Neuron (in vitro differentiated cells): Measurements from ENCODE around the gene C9orf153.
"Not testable (repeated sequence)": the region's sequence is repeated elsewhere in the genome, so short reads cannot be mapped to it uniquely, and the experiment has no call there.

ENCODE experiments used
- H2AFZ ChIP-seq: one replicate; pipeline ENCODE4 v1.6.1; 2013; ENCODE audit warnings: low read depth, mild to moderate bottlenecking, inconsistent platforms, low read length, moderate library complexity
- H3K27me3 ChIP-seq: one replicate; pipeline ENCODE4 v1.6.1; 2013; ENCODE audit warnings: low read length; ENCODE audit not compliant: insufficient read depth
- H3K36me3 ChIP-seq: one replicate; pipeline ENCODE4 v1.6.1; 2013; ENCODE audit warnings: low read length; ENCODE audit not compliant: insufficient read depth
- H3K4me1 ChIP-seq: one replicate; pipeline ENCODE4 v1.6.1; 2013; ENCODE audit warnings: low read length; ENCODE audit not compliant: insufficient read depth
- H3K4me3 ChIP-seq: 2 replicates; pipeline ENCODE4 v1.5.1; 2013; ENCODE audit warnings: mild to moderate bottlenecking, low read length, moderate library complexity
- H3K9me3 ChIP-seq: one replicate; pipeline ENCODE4 v1.6.1; 2013; ENCODE audit warnings: low read length

Gene C9orf153

DNA sequence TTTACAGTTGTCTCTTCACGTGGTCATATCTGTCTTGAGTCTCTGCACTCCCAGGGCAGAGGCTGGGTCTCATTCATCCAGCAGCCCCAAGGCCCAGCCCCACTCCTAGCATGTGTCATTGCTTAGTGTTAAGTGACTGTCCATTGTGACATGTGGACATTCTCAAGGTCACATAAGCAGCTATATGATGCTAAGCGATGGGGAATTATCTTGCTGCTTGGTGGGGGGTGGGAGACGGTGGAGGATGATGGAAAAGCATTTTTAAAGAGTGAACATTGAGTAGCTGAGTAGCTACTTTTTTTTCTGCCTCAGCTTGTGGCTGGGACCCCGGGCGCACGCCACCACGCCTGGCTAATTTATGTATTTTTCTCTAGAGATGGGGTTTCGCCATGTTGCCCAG, at the start of gene C9orf153:
C9orf153 (minus strand) TSS at position 101 of the 400 bp plus-strand sequence. CDS start 30,054 bp downstream, outside the sequence.
- Histone ChIP-seq H3K4me1 (peaks cover 23% of the 10 kb centered on the region), H2AFZ (no peak within 1 kb of the TSS), H3K36me3 (peaks cover 7% of the 10 kb centered on the region), H3K4me3 (no peak within 1 kb of the TSS), H3K9me3 (no peaks in the 10 kb centered on the region), H3K27me3 (no peaks in the 10 kb centered on the region)

DNA sequence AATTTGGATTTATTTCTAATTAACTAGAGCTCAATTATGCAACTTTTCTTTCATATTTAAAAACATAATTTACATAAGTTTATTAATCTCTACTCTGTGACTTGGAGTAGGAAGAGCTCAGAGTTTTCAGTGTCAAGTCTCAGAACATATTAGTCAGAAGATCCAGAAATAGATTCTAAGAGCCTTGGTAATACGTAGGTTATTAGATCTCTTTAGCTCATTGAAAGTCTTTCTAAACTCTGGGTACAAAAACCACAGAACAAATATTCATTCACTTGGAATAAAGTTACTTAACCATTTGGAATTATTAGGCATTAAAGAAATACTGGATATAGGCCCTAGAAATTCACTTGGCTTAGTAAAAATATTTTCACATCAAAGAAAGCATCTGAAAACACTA, 49.2 kb upstream of the C9orf153 start:
- Histone ChIP-seq H2AFZ (no peak overlapping the region), H3K9me3 (peaks cover 2% of the 10 kb centered on the region), H3K27me3 (no peaks in the 10 kb centered on the region), H3K4me1 (no peaks in the 10 kb centered on the region), H3K4me3 (no peak overlapping the region), H3K36me3 (peaks cover 59% of the 10 kb centered on the region)

DNA sequence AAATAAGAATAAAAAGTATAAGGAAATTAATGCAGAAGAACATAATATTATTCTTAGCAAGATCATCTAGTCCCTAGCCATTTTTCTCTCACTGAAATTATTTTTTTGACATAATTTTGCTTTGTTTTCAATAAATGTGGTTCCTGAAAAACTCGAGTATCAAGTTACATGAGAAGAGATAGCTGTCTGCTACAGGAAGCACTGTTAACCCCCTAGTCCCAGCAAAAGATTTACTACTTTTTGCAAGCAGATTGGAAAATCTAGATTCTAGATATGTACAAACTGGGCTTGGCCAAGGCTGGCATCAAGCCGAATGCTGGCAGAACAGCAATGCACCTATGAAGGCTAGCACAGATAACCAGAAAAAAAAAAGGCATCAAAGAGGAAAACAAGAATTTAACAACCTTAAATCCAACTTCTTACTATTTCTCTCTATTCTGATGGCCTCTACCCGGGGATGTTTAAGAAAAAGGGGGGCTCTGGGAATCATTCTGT, 44.8 kb upstream of the C9orf153 start:
- no peaks in the 10 kb centered on the region for H3K9me3 ChIP-seq
- H3K4me3 ChIP-seq: no peak overlapping the region
- H2AFZ ChIP-seq: no peak overlapping the region
- no peaks in the 10 kb centered on the region for H3K4me1 ChIP-seq
- H3K27me3 ChIP-seq: no peaks in the 10 kb centered on the region
- H3K36me3 ChIP-seq: peaks cover 66% of the 10 kb centered on the region

DNA sequence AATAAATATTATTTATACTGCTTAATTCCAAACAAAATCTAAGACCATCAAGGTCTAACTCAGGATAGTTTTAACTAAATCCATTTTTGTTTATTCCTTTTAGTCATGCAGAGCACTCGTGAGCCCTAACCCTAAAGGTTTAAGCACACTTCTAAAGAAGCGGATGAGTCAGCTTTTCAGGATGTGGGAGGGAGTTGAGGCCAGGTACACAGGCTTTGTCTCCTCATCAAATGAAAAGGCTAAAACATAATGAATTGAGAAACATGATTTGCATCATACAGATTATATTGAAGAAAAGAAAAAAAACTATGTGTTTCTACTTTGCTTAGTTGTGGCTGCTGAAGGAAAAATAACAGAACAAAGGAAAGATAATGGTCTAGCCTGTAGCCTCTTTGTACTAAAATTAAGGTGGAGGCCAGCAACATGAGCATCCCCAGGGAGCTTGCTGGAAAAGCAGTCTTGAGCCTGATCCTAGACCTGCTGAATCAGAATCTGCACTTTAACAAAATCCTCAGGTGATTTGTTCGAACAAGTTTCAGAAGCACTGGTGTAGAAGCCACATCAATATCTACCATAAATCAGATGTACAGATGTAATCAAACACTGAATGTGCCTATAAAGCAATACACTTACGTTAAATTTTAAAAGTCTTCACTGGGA, 44.0 kb upstream of the C9orf153 start:
- Histone ChIP-seq H3K4me1 (no peaks in the 10 kb centered on the region), H2AFZ (no peak overlapping the region), H3K4me3 (no peak overlapping the region), H3K36me3 (peaks cover 74% of the 10 kb centered on the region), H3K27me3 (no peaks in the 10 kb centered on the region), H3K9me3 (no peaks in the 10 kb centered on the region)

DNA sequence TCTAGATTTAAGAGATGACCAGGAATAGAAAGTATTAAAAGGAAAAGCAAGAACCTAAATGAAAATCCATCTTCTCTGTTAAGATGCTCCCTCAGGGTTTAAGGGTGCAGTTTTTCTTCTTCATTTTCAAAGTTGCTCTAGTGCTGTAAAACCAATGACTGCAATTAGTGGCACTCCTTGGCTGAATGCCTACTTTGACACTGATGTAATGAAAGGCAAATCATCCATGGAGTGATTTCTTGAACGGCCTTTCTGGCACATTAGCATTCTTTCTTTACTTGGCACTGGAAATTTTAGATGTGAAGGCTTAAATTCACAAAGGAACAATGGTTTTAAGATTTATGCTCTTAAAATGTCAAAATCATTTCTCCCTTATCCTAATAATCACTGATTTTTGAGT, 42.2 kb upstream of the C9orf153 start:
- no peaks in the 10 kb centered on the region for H3K4me1 ChIP-seq
- peaks cover 64% of the 10 kb centered on the region for H3K36me3 ChIP-seq
- no peaks in the 10 kb centered on the region for H3K27me3 ChIP-seq

DNA sequence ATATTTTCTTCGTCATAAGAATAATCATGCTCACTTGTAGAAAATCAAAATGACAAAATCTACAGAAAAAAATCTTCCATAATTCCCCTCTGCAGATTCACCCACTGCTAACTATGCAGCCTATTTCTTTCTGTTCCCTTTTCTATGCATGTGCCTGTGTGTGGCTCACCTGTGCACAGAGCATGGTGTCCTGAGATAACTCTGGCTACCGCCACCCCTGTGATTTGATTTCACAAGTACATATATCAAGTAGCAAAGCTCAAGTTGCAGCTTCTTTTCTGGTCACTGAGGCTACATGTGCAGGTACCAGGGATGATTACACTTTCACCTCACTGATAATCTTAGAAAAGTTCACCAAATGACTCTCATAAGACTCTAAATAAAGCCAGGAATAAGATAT, 41.2 kb upstream of the C9orf153 start:
- Histone ChIP-seq H3K4me1 (no peaks in the 10 kb centered on the region), H3K27me3 (no peaks in the 10 kb centered on the region), H3K9me3 (no peaks in the 10 kb centered on the region), H3K36me3 (peaks cover 64% of the 10 kb centered on the region), H3K4me3 (no peak overlapping the region), H2AFZ (no peak overlapping the region)

More for the DNA sequence above, 42.2 kb upstream of the C9orf153 start:
- Histone ChIP-seq H3K4me3 (no peak overlapping the region), H3K9me3 (no peaks in the 10 kb centered on the region), H2AFZ (no peak overlapping the region)

DNA sequence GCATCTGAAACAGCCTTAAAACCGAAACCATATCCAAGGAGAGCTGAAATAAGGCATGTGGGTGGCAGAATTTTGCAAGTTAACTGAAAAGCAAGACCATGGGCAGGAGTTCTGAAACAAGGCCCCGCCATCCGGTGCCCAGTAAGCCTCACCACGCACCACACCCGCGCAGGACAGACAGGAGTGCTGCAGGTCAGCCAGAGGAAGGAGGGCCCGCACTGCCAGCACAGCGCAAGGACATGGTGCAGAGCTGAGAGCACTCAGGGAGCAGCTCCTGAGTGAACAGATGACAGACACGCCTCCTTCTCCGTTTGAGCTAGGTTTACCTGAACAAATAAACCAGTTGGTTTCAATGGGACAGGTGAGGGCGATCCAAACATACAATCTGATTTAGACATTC, 39.4 kb upstream of the C9orf153 start:
- no peaks in the 10 kb centered on the region for H3K27me3 ChIP-seq
- H3K9me3 ChIP-seq: no peaks in the 10 kb centered on the region
- H2AFZ ChIP-seq: no peak overlapping the region
- H3K4me3 ChIP-seq: no peak overlapping the region
- H3K4me1 ChIP-seq: no peaks in the 10 kb centered on the region
- H3K36me3 ChIP-seq: peaks cover 54% of the 10 kb centered on the region

DNA sequence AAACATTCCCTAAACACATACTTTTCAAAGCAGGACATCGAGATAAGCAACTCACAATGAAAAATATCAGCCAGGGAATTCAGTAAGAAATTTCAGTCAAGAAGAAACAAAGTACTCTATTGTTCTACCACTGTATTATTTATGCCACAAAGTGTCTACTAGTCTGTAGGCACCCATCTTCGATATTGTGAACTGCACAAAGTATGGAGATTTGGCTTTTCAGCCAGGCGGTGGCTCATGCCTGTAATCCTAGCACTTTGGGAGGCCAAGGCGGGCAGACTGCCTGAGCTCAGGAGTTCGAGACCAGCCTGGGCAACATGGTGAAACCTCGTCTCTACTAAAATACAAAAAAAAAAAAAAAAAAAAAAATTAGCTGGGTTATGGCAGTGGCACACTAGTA, 30.9 kb upstream of the C9orf153 start:
- H3K36me3 ChIP-seq, H2AFZ ChIP-seq: not testable (repeated sequence)

DNA sequence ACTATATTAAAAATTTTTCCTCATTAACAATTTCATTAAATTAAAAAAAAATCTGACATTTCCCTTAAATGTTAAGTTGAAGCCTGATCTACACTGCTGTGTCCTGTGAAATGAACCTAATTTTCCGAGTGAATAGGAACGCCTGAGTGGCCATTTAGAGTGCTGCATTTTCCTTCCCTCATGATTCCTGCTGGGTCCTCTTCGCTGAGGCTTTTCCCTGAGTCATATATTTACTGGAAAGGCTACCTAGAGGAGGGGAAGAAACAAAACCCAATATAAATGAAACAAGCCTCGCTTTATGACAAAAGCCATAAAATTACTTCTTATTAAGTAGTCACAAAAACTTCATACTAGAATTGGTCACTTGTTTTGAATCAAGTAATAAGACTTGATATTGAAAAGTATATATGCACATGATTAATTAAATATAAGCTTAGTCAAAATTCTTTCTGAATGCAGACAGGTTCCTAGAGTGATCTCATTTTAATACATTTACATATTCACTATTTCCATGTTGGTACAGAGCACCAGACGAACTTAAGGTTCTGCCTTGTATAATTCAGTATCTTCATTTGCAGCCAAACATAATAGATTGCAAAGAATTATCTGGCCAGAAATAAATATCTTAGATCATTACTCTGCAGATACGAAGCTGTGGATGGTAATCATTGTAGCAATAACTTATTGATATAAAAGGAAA, 29.2 kb upstream of the C9orf153 start:
- H3K27me3 ChIP-seq: no peaks in the 10 kb centered on the region
- H3K4me3 ChIP-seq: no peak overlapping the region
- peaks cover 5% of the 10 kb centered on the region for H3K36me3 ChIP-seq
- H3K4me1 ChIP-seq: peaks cover 25% of the 10 kb centered on the region
- no peaks in the 10 kb centered on the region for H3K9me3 ChIP-seq
- H2AFZ ChIP-seq: no peak overlapping the region

More for the DNA sequence above, 30.9 kb upstream of the C9orf153 start:
- peaks cover 25% of the 10 kb centered on the region for H3K4me1 ChIP-seq
- not testable (repeated sequence) for H3K4me3 ChIP-seq, H3K27me3 ChIP-seq, H3K9me3 ChIP-seq

DNA sequence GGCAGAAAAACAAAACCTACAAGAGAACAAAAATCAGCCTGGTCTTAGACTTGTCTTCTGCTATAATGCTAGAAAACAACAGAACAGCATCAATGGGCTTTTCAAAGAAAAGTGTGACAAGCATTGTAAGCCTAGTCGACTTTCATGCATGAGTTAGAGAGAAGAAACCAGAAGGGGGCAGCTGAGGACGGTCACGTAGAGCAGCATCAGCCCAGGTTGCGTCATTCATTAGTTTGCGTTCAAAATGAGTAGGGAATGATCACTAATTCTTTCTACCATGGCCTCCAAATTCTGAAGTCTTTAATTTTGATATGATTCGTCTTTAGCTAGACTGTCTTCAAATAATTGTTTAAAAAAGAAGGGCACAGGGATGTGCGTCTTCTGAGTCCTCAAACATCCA, 27.6 kb upstream of the C9orf153 start:
- no peak overlapping the region for H2AFZ ChIP-seq
- no peak overlapping the region for H3K4me3 ChIP-seq
- H3K27me3 ChIP-seq: no peaks in the 10 kb centered on the region
- H3K9me3 ChIP-seq: no peaks in the 10 kb centered on the region
- H3K4me1 ChIP-seq: peaks cover 31% of the 10 kb centered on the region
- H3K36me3 ChIP-seq: no peaks in the 10 kb centered on the region

DNA sequence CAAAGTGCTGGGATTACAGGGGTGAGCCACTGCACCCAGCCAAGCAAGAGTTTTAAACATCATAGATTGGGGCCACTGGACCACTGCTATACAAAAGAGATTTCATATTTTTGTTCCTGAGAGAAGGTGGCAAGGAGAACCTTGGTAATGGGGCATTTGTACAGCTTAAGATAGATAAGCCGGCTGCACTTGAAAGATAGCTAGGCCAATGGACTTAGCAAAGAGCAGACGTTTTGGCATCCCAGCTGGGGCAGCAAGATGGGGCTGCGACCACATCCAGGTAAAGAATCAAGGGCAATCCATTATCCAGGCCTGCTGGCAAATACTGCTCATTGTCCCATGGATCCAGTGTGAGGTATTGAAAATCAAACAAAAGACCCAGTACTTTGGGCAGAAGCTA, 26.8 kb upstream of the C9orf153 start:
- Histone ChIP-seq H3K4me1 (peaks cover 32% of the 10 kb centered on the region), H3K4me3 (no peak overlapping the region), H3K36me3 (no peaks in the 10 kb centered on the region), H3K27me3 (no peaks in the 10 kb centered on the region), H3K9me3 (no peaks in the 10 kb centered on the region), H2AFZ (no peak overlapping the region)

DNA sequence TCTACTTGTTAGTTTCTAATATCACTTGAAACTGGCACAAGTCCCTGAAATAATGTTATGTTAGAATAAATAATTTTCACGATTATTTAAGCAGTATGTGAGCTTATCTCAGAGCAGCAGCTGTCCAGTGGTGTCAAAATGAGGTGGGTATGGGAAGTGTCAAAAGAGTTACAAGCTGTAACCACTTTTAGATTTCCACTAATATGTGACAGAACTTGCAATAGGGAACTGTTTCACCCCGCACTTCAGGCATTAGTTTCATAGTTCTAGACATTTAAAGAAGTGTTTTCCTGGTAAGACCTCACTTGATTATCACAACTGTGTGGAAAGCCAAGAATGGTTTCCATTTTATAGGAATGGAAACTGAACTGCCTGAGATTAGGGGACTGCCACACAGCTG, 25.8 kb upstream of the C9orf153 start:
- no peak overlapping the region for H2AFZ ChIP-seq
- H3K9me3 ChIP-seq: no peaks in the 10 kb centered on the region
- no peaks in the 10 kb centered on the region for H3K36me3 ChIP-seq
- no peaks in the 10 kb centered on the region for H3K27me3 ChIP-seq
- no peak overlapping the region for H3K4me3 ChIP-seq
- H3K4me1 ChIP-seq: peaks cover 40% of the 10 kb centered on the region

DNA sequence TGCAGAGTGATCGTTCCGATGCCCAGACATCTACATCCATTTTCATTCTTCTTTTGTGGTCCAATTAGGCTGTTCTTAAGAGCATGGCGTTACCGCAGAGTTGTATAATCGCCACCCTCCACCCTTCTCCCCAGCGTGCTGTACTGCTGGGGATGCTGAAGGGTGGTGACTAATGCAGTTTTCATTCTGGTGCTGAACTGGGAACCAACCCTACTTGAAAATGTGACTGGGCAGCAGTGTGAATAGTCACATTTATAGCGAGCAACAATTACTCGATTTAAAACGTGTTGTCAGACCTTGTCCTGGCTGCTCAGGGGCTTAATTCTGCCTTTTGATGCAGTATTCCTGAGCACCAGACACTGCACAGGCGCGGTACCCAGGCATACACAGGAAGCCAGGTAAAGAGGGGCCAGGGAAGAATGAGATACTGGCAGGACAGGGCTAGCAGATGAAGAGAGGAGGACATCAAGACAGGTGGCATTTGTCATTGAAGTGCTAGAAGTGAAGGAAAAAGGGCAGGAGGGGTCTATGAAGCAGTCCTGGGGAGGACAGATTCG, 23.6 kb upstream of the C9orf153 start:
- peak overlapping the region; percentile 6 for H2AFZ ChIP-seq
- H3K4me3 ChIP-seq: peak overlapping the region; percentile 61
- peaks cover 2% of the 10 kb centered on the region for H3K36me3 ChIP-seq
- peaks cover 32% of the 10 kb centered on the region for H3K4me1 ChIP-seq
- H3K27me3 ChIP-seq: no peaks in the 10 kb centered on the region
- no peaks in the 10 kb centered on the region for H3K9me3 ChIP-seq
